ENCODE measurements around the gene CRYBA2. TPM values are rescaled to one million over a fixed set of nuclear protein-coding genes. Genes with fewer than 3 reads are reported as not detected.

CRYBA2 gene
- total and polyA plus RNA-seq, 11 donors = not detected

- DNase-seq (no peak), ATAC-seq (peak in 1 of 4 donors; percentile 6)
- H3K36me3 ChIP-seq = no peaks in the 10 kb centered on the region
- peaks cover 0 to 25% (median 18%) of the 10 kb centered on the region in 12 donors for H3K4me1 ChIP-seq
- peaks cover 48 to 91% (median 82%) of the 10 kb centered on the region in 9 donors for H3K27me3 ChIP-seq
- 4 to 21% (median 7%) methylated on average over 6 to 20 of the region's 20 CpGs for WGBS, 4 donors
- intact Hi-C loops (cut with DNase I) = no loop called here
- no peaks in the 10 kb centered on the region for H3K9me3 ChIP-seq
- peak overlapping the region in 2 of 12 donors; percentile 5 to 31 for H3K4me3 ChIP-seq
- TF ChIP-seq POLR2A (IDR thresholded peaks at IDR 0.05) (no peak), CTCF (IDR thresholded peaks at IDR 0.05) (peak in 2 of 12 donors; percentile 8 to 27)
- H3K27ac ChIP-seq = no peak overlapping the region
Observed at GRCh38 chr2:219003267-219003634, 10.0 kb upstream of the CRYBA2 start.

GRCh38 chr2:219002395-219003266, 9.4 kb upstream of the CRYBA2 start:
- Histone ChIP-seq H3K4me3 (peak overlapping the region in 3 of 12 donors; percentile 3 to 31 (median 5)), H3K27me3 (peaks cover 48 to 88% (median 82%) of the 10 kb centered on the region in 9 donors), H3K36me3 (no peaks in the 10 kb centered on the region), H3K27ac (no peak overlapping the region), H3K9me3 (no peaks in the 10 kb centered on the region), H3K4me1 (peaks cover 0 to 25% (median 18%) of the 10 kb centered on the region in 12 donors)
- intact Hi-C loops (cut with DNase I) = no loop called here
- 2 to 3% (median 2%) methylated on average over 37 to 72 of the region's 72 CpGs for WGBS, 4 donors
- ATAC-seq (no peak), DNase-seq (no peak)
- peak in 8 of 12 donors; percentile 3 to 44 (median 27) for TF ChIP-seq CTCF (IDR thresholded peaks at IDR 0.05)
- no peak for TF ChIP-seq POLR2A (IDR thresholded peaks at IDR 0.05)

GRCh38 chr2:219001577-219002394, 8.6 kb upstream of the CRYBA2 start:
- peak overlapping the region in 2 of 12 donors; percentile 4 to 6 for H3K4me3 ChIP-seq
- H3K4me1 ChIP-seq = peaks cover 0 to 25% (median 18%) of the 10 kb centered on the region in 12 donors
- ATAC-seq (peak in 2 of 4 donors; percentile 25 to 38), DNase-seq (peak in 1 of 5 donors; percentile 60)
- peaks cover 48 to 91% (median 85%) of the 10 kb centered on the region in 9 donors for H3K27me3 ChIP-seq
- intact Hi-C loops (cut with DNase I) = no loop called here
- WGBS, 4 donors = 1 to 2% (median 2%) methylated on average over 11 to 70 of the region's 70 CpGs
- H3K36me3 ChIP-seq = no peaks in the 10 kb centered on the region
- no peak for TF ChIP-seq POLR2A (IDR thresholded peaks at IDR 0.05)
- TF ChIP-seq CTCF (IDR thresholded peaks at IDR 0.05) = no peak
- no peaks in the 10 kb centered on the region for H3K9me3 ChIP-seq
- H3K27ac ChIP-seq = no peak overlapping the region
